HG03066 (cell line): ENCODE measurements around the gene PLK1.

Source experiments
- ATAC-seq: cut with Tn5 transposase; IDR thresholded peaks from one replicate; pipeline ENCODE4 v1.9.1; 2021; ENCODE audit warnings: low read depth; ENCODE audit not compliant: unreplicated experiment

PLK1 gene

DNA sequence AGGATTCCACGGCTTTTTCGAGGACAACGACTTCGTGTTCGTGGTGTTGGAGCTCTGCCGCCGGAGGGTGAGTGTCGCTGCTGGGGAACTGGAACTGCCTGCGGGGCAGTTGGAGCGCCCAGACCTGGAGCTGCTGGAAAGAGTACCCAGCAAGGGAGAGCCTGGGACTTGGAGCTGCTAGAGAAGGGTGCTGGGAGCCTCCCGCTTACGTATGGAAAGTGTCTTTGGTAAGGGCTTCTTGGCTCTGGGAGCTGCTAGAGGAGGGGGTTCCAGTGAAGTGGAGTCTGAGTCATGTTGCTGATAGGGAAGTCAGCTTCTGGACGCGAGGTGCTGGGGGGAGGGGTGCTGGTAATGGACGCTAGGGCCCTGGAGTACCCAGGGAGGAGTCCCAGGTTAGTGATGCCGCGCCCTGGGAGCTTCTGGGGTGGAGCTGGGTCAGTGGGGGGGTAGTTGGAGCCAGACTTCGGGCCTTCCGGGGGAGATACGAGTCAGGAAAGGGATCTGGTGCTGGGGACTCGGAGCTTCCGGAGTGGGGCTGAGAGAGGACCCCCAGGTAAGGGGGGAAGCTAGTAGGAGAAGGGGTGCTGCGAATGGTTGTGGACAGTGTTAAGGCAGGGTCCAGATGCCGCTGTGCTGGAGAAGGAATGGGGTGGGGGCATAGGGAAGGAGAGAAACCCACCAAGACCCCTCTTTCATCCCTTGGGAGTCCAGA lies 741 bp downstream of the PLK1 start:
- no peak for ATAC-seq

- ATAC-seq, result no peak
Observed at GRCh38 chr16:23679986-23680336, 1.3 kb downstream of the PLK1 start.

DNA sequence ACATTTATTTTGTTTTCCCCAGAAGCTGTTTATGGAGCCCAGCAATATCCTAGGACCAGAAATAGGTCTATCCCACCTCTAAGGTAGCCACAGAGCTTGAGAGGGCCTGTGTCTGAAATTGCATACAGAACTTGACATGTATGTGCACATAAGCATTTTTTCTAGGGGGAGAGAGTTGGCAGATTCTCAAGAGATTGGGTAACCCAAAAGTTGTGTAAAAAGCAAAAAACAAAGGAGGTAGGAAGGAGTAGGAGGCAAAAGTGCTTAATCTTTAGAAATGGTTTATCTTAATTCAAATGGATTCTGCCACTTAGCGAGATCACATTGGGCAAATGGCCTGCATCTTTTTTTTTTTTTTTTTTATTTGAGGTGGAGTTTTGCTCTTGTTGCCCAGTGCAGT lies 3.5 kb downstream of the PLK1 start:
- no peak for ATAC-seq

- no peak for ATAC-seq
Observed at GRCh38 chr16:23683487-23683886, 4.8 kb downstream of the PLK1 start.

DNA sequence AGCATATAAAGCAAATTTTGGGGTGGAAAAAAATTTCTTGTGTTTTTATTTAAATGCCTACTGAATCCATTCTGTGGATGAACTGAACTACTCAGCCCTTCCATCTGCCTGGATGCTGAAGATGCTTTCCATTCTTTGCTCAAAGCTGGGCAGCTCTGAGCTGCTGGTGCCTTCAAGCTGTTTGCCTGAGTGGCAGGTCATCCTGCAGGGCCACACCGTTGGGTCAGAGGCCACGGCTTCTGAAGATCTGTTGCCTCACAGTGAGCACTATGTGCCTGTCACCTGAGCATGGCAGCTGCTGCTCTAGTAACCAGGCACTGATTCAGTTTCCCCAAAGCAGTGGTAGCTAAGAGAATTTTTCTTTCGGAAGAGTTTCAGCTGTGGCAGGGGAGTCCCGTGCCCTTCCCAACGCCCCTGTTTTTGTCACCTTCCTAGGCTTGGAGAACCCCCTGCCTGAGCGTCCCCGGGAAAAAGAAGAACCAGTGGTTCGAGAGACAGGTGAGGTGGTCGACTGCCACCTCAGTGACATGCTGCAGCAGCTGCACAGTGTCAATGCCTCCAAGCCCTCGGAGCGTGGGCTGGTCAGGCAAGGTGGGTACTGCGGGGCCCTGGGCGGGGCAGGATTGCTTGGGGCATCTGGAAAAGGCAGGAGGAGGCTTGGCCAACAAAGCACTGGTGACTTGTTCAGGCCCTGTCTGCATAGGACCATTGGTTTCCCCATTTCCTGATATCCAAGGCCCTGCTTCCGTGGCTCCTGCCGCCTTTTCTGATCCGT lies 8.5 kb downstream of the PLK1 start:
- no peak for ATAC-seq

DNA sequence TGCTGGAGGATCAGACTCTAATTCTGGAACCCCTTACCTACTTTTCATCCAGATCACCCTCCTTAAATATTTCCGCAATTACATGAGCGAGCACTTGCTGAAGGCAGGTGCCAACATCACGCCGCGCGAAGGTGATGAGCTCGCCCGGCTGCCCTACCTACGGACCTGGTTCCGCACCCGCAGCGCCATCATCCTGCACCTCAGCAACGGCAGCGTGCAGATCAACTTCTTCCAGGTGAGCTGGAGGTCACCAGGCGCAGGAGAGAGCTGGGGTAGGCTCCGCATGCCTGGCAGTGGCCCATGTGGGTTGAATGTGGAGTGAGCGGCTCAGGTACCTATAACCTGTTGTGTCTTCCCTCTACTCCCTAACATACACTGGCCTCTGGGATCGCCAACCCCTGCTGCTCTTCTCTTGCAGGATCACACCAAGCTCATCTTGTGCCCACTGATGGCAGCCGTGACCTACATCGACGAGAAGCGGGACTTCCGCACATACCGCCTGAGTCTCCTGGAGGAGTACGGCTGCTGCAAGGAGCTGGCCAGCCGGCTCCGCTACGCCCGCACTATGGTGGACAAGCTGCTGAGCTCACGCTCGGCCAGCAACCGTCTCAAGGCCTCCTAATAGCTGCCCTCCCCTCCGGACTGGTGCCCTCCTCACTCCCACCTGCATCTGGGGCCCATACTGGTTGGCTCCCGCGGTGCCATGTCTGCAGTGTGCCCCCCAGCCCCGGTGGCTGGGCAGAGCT lies 10.9 kb downstream of the PLK1 start:
- no peak for ATAC-seq

DNA sequence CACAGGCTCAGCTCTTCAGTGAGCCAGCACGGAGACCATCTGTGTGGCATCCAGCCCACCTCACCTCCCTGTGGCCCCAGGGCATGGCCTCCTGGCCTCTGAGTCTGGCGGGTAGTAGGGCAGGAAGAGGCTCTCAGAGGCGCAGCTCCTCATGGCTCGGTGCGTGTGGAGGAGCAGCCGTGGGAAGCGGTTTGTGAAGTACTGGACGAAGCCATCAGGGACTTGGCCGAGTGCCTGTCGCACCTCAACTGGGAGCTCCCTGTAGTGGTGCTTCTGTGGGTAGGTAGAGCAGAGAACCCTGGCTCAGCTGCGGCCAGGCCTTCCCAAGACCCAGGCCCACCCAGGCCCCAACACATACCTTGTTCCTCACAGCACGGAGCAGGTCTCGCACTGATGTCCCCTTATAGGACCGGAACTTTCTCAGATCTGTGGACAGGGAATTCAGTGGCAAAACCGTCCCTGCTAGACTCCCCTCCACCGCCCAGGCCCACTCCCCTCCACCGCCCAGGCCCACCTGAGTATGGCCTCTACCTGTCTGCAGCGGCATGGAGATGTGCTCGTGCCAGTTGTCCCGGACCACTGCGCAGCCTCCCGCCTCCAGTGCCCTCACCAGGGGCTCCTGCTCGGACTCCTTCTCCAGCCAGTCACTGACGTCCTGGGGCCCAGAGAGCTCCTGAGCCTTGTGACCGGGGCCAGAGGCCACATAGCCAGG lies 12.2 kb downstream of the PLK1 start:
- ATAC-seq, result no peak

DNA sequence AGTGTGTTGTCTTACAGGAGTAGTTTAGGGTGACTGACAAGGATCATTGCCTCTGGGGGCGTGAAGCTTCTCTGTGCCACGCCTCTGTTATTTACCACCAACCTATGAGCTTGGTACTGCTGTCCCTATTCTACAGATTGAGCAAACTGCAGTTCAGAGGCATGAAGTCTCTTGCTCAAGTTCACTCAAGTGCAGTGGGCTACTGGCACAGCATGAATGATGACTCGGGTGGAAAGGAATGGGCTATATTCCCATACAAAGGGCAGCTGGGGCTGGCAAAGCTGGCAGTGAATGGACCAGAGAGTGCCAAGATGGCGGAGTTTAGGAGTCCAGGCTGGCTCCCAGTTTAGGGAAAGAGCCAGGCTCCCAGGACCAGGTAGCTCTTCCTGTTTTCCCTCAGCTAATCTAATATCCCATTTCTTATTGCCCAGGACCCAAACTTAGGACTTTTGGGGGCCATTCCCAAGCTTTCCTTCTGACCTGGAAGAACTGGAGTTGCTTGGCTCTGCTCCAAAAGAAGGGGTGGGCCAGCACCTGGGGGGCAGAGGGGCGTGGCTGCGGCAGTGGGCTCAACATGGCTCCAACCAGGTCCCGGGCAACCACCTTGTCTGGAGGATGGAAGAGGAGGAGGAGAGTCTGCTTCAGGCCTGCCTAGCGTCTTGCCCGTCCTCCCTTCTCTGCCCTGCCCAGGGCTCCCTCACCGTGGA lies 12.9 kb downstream of the PLK1 start:
- no peak for ATAC-seq

DNA sequence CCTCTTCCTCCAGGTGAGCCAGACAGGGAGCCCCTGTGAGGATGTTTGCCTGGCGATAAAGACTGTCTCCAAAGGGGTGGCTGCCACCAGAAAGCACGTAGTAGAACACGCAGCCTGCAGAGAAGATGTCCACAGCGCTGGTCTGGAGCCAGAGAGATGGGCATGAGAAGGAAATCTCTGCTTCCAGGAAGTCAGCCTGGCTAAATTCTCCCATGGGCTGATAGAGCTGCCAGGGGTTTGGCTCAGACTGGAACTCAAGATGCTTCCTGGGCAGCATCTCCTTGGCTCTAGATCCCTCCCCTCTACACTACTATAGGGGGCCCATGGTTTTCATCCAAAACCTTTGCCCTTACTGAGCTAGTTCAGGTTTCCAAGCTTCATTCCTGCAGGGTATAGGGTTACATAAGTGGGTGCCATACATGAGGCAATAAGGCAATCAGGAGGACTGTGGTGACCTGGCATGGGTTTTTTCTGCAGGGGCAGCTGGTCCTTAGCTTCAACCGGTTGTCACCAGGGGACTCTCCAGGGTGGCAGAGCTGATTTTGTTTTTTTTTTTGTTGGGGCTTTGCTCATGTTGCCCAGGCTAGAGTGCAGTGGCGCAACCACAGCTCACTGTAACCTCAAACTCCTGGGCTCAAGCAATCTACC lies 13.6 kb downstream of the PLK1 start:
- no peak for ATAC-seq

- ATAC-seq, result no peak
Observed at GRCh38 chr16:23694265-23694643, 15.6 kb downstream of the PLK1 start.

- no peak for ATAC-seq
Observed at GRCh38 chr16:23694644-23695373, 16.1 kb downstream of the PLK1 start.

DNA sequence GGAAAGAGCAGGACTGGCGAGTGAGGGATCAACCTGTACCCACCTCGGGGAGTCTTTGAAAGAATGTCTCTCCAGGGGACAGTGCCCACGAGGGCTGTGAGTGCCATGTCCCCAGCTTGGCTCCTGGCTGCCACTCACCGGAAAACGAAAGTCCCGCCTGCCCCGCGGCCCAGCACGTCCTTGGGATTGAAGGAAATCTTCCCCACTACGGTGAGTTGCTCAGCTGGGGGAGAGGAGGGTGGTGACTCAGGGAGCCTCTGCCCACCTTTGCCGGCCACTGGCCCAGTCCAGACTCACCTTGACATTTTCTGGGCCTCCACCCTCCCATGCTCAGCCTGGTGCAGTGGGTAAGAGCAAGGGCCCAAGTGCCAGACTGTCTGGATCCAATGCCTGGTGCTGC lies 17.1 kb downstream of the PLK1 start:
- ATAC-seq, result no peak

DNA sequence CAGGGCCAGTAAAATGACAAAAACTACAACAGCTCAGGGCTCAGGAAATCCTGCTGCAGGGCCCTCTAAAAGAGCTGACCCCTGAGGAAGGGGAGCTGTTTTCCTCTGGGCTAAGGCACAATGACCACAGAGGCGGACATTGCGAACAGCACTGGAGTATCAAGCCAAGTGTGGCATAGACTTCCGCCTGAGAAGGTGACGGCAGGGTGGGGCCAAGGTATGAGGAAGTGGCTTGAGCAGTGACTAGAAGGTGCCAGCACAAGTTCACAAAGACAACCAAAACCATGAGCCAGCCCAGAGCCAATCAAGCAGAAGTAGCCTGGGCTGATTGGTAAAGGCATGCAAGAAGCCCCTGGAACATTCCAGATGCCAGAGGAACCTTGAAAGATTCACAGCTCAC lies 20.4 kb downstream of the PLK1 start:
- no peak for ATAC-seq

- ATAC-seq, result no peak
Observed at GRCh38 chr16:23700093-23700492, 21.4 kb downstream of the PLK1 start.

GRCh38 chr16:23700509-23700908 lies 21.8 kb downstream of the PLK1 start:
- no peak for ATAC-seq

DNA sequence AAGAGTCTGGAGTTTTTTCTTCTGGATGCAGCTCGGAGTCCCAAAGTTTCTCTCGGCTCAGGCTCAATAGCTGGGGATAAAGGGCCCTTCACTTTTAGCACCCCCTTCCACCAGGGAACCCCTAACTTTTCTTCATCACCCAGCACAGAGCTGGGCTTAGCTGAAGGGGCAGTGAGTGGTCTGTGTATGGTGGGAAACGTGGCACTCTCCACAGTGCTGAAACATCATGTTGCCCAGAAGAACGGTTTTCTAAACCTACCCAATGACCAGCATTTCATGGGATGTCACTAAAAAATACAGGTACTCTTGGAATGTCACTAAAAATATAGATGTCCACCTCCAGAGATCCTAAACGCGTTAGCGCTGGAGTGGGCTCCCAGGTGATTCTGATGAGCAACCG lies 22.4 kb downstream of the PLK1 start:
- no peak for ATAC-seq

DNA sequence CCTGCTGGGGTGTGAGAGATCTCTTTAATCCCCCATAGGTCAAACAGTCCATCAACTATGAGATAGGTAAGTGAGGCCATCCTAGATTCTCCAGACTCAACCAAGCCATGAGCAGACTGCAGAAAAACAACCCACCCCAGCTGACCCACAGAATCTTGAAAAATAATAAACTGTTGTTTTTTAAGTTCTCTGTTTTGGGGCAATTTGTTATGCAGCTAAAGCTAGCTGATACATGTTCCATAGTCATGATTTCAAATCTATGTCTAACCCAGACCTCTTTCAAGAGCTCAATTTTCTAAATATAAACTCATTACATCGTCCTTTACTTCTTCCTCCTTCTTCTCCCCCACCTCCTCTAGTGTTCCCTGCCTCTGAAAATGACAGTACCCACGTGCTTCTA lies 24.3 kb downstream of the PLK1 start:
- ATAC-seq, result no peak

DNA sequence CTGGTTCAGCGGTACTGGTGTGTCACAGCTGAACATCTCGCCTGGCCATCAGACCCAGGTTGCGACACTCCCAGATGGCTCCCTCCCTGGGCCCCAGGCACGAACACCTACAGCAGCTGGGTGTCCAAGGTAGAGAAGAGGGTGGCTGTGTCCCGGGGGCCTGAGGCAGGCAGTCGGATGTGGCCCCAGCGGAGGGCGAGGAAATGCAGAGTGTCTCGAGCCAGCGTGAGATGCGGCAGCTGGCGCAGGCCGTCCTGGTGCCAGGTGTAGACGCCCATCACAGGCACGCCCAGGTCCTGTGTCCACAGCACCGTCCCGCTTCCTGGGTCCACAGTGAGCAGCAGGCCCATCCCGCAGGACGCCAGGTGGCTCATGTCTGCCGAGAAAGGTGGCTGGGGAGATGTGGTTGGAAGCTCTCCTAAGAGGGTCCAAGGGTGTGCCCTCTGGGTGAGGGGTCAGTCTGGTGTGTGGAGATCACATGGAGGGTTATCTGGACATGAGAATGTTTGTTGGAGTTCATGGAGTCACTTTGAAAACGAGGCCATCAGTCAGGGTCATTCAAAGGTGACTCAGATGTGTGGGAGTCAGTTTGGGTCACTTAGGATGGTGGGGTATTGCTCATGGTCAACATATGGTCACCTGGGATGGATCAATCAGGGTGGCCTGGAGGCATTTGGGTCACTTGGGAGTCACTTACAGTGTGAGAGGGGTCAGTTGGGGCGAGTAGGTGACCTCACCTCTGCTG lies 26.3 kb downstream of the PLK1 start:
- no peak for ATAC-seq

GRCh38 chr16:23705517-23705902 lies 26.8 kb downstream of the PLK1 start:
- no peak for ATAC-seq
